Dedifferentiated amniotic fluid mesenchymal stem cell (primary cell): ENCODE measurements around the gene RRAS.

Experiments used
- DNase-seq: peaks from one replicate; pipeline ENCODE4 v3.0.0-alpha.2; 2016; ENCODE audit errors: extremely low spot score

The RRAS gene

GRCh38 chr19:49640113-49640898, at the start of gene RRAS:
Gene RRAS (minus strand): TSS chr19:49640143. CDS start chr19:49640098, 45 bp downstream.
- DNase-seq = peak; percentile 100

GRCh38 chr19:49689133-49690078, 49.5 kb upstream of the RRAS start, which contains the start of gene ADM5:
Gene ADM5 (plus strand): TSS chr19:49689594. CDS start chr19:49689838, 244 bp downstream.
- no peak for DNase-seq

GRCh38 chr19:49688531-49689132, 48.7 kb upstream of the RRAS start:
- DNase-seq = no peak

GRCh38 chr19:49687566-49688316, 47.8 kb upstream of the RRAS start:
- no peak for DNase-seq

GRCh38 chr19:49687150-49687549, 47.2 kb upstream of the RRAS start:
- no peak for DNase-seq

GRCh38 chr19:49686503-49687088, 46.7 kb upstream of the RRAS start:
- no peak for DNase-seq

GRCh38 chr19:49685845-49686332, 45.9 kb upstream of the RRAS start:
- DNase-seq = no peak

GRCh38 chr19:49684983-49685553, 45.1 kb upstream of the RRAS start:
- no peak for DNase-seq

- DNase-seq = no peak
These were observed 44.5 kb upstream of the RRAS start for GRCh38 chr19:49684251-49684982.

- no peak for DNase-seq
These were observed 43.9 kb upstream of the RRAS start for GRCh38 chr19:49683814-49684250.

- DNase-seq = no peak
These were observed 42.3 kb upstream of the RRAS start for GRCh38 chr19:49682274-49682673.

- DNase-seq = no peak
These were observed 41.9 kb upstream of the RRAS start for GRCh38 chr19:49681830-49682229.

GRCh38 chr19:49680421-49681351, 40.7 kb upstream of the RRAS start:
- peak; percentile 63 for DNase-seq

GRCh38 chr19:49679771-49680413, 39.9 kb upstream of the RRAS start:
- no peak for DNase-seq

GRCh38 chr19:49678985-49679770, 39.2 kb upstream of the RRAS start:
- no peak for DNase-seq

- peak; percentile 54 for DNase-seq
These were observed 38.1 kb upstream of the RRAS start for GRCh38 chr19:49677901-49678674.
